Caco-2 (cell line): Measurements from ENCODE around the gene LSP1. TPM values are rescaled to one million over a fixed set of nuclear protein-coding genes. Genes with fewer than 3 reads are reported as not detected.

Experiments
- BruUV-seq: library from RNA; stranded (reverse); fragments of 400-500 nt; replicated peaks from 2 replicates; lab custom pipeline; 2021; lab: Mats Ljungman, UMichigan
- CTCF ChIA-PET: fragments of 300-600 bp; sonication (Branson Sonifier 250); formaldehyde crosslinking; loops from one replicate; lab custom pipeline; 2022; ENCODE audit warnings: antibody characterized with exemption; lab: Charles Lee
- POLR2A ChIA-PET: fragments of 300-600 bp; sonication (Branson Sonifier 250); formaldehyde crosslinking; loops from one replicate; lab custom pipeline; 2022; ENCODE audit warnings: antibody characterized with exemption; lab: Charles Lee
- DNase-seq, 2 experiments: peaks; one replicate each; pipeline versions ENCODE4 v3.0.0 to v3.0.0-alpha.2; 2020 to 2022
- H3K27me3 ChIP-seq: replicated peaks from 2 replicates; pipeline ENCODE4 v1.6.0; 2011; ENCODE audit warnings: low read length; ENCODE audit not compliant: control insufficient read depth, insufficient read depth
- H3K36me3 ChIP-seq: 2 replicates; pipeline ENCODE4 v1.5.1; 2011; ENCODE audit warnings: low read length; ENCODE audit not compliant: control insufficient read depth, insufficient read depth
- H3K4me1 ChIP-seq: fragments of 250-450 bp; sonication (Bioruptor Pico); 2 replicates; pipeline ENCODE4 v1.5.1; 2020; ENCODE audit warnings: mild to moderate bottlenecking
- H3K4me3 ChIP-seq: 2 replicates; pipeline ENCODE4 v1.5.1; 2011; ENCODE audit warnings: low read depth, mild to moderate bottlenecking, control low read depth, low read length
- H3K9me3 ChIP-seq: fragments of 250-450 bp; sonication (Bioruptor Pico); 2 replicates; pipeline ENCODE4 v1.5.1; 2020; ENCODE audit warnings: mild to moderate bottlenecking, moderate library complexity
- H3K27ac Mint-ChIP-seq: one replicate; pipeline ENCODE4 v1.8.0; 2022; ENCODE audit warnings: mixed read lengths; ENCODE audit not compliant: unreplicated experiment
- H3K27me3 Mint-ChIP-seq: one replicate; pipeline ENCODE4 v1.8.0; 2022; ENCODE audit warnings: mixed read lengths; ENCODE audit not compliant: insufficient read depth, unreplicated experiment
- H3K36me3 Mint-ChIP-seq: one replicate; pipeline ENCODE4 v1.8.0; 2022; ENCODE audit warnings: mild to moderate bottlenecking, mixed read lengths; ENCODE audit not compliant: insufficient read depth, unreplicated experiment
- H3K4me1 Mint-ChIP-seq: one replicate; pipeline ENCODE4 v1.8.0; 2022; ENCODE audit warnings: low read depth, mixed read lengths; ENCODE audit not compliant: unreplicated experiment
- H3K4me3 Mint-ChIP-seq: one replicate; pipeline ENCODE4 v1.8.0; 2022; ENCODE audit warnings: mild to moderate bottlenecking, moderate library complexity, mixed read lengths; ENCODE audit not compliant: unreplicated experiment
- H3K9me3 Mint-ChIP-seq: one replicate; pipeline ENCODE4 v1.8.0; 2022; ENCODE audit warnings: mixed read lengths; ENCODE audit not compliant: unreplicated experiment
- CTCF ChIP-seq, 2 experiments: fragments of 200-600 bp in 1 of 2; IDR thresholded peaks; 1 replicate in 1 of 2; 2 replicates in 1 of 2; pipeline versions ENCODE4 v1.5.1 to v1.8.0; 2011 to 2022; ENCODE audit warnings: antibody characterized with exemption in 1 of 2, control low read depth in 1 of 2, inconsistent platforms in 1 of 2, low read depth in 1 of 2, low read length in 1 of 2, mild to moderate bottlenecking in 1 of 2, moderate library complexity in 1 of 2; ENCODE audit not compliant: insufficient read depth in 1 of 2, severe bottlenecking in 1 of 2, unreplicated experiment in 1 of 2
- intact Hi-C: fragments of 100-400 bp; cut with micrococcal nuclease; formaldehyde crosslinking; loops from one replicate; pipeline ENCODE4 v1.10.0; 2022; ENCODE audit not compliant: unreplicated experiment
- total RNA-seq: library from RNA; stranded (reverse); gene quantifications from 2 replicates; pipeline ENCODE4 v1.2.3, GENCODE V29; 2022

The LSP1 gene
- total RNA-seq, 1 experiment from 2014 or later = not detected

GRCh38 chr11:1848640-1849430, 4.0 kb upstream of the LSP1 start:
- TF ChIP-seq CTCF (IDR thresholded peaks at IDR 0.05; ENCODE audit: insufficient read depth in 1 of 2, low read depth in 1 of 2, low read length in 1 of 2, severe bottlenecking in 1 of 2, unreplicated experiment in 1 of 2) = no peak
- Mint-ChIP-seq H3K9me3 (no peaks in the 10 kb centered on the region), H3K27me3 (no peaks in the 10 kb centered on the region), H3K27ac (no peak overlapping the region), H3K4me3 (no peak overlapping the region), H3K4me1 (peaks cover 11% of the 10 kb centered on the region), H3K36me3 (no peaks in the 10 kb centered on the region)
- ChIA-PET POLR2A (interaction anchor here (0.6 kb wide), 1 partner anchor 14 kb away, joined by 4 read pairs; the partner anchor contains the start of gene SYT8), CTCF (interaction anchor here (0.6 to 1.9 kb wide), 6 partner anchors 10 to 302 kb away, joined by 3 to 6 read pairs (median 4); partner anchors contain the start of gene TNNI2)
- Histone ChIP-seq H3K36me3 (no peaks in the 10 kb centered on the region), H3K9me3 (no peaks in the 10 kb centered on the region), H3K4me3 (no peak overlapping the region), H3K4me1 (peaks cover 8% of the 10 kb centered on the region), H3K27me3 (no peaks in the 10 kb centered on the region)
- intact Hi-C loops = no loop called here
- no TSS peak for BruUV-seq
- DNase-seq = no peak

DNA sequence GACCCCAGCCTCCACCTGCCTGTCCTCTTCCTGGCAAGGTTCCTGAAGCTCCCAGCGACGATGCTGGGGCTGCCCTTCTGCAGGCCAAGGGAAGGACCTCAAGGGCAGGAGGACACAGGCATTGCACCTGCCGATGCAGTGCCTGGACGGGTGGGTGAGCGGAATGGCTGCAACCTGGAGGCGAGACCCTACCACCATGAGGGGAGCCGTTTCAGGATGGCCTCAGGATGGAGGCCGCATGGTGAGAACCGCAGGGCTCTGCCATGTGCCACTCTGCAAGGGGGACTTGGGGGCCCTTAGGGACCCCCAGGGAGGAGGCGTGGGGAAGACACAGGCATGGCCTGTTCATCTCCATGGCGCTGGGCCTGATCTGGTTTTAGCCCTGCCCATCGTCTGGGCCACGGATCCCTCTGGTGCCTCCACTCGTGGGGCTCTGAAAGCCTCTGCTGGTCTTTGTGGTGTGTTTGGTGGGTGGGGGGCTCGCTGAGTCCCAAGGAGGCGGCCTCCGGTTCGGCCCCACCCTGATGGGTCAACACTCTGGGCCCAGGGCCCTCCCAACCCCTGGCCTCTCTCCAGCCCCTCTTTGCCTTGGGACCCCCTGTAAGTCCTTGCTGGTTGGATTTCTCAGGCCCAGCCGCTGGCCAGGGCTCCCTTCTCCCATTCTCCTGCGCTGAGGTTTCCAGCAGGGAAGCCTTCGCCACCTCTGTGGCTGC, 1.3 kb upstream of the LSP1 start:
- POLR2A ChIA-PET = no interaction called here
- H3K4me3 Mint-ChIP-seq = no peak overlapping the region
- no peak for TF ChIP-seq CTCF (IDR thresholded peaks at IDR 0.05; ENCODE audit: insufficient read depth in 1 of 2, low read depth in 1 of 2, low read length in 1 of 2, severe bottlenecking in 1 of 2, unreplicated experiment in 1 of 2)
- CTCF ChIA-PET = interaction anchor here (0.5 kb wide), 1 partner anchor 44 kb away, joined by 3 read pairs; no protein-coding TSS in a partner anchor
- H3K4me1 Mint-ChIP-seq = no peaks in the 10 kb centered on the region
- H3K27me3 ChIP-seq = no peaks in the 10 kb centered on the region
- BruUV-seq = no TSS peak
- no peak overlapping the region for H3K27ac Mint-ChIP-seq
- H3K4me3 ChIP-seq = no peak overlapping the region
- no peaks in the 10 kb centered on the region for H3K36me3 ChIP-seq
- H3K4me1 ChIP-seq = no peaks in the 10 kb centered on the region
- no peak for DNase-seq
- no peaks in the 10 kb centered on the region for H3K36me3 Mint-ChIP-seq
- intact Hi-C loops = no loop called here
- H3K9me3 ChIP-seq = no peaks in the 10 kb centered on the region
- H3K27me3 Mint-ChIP-seq = no peaks in the 10 kb centered on the region
- H3K9me3 Mint-ChIP-seq = no peaks in the 10 kb centered on the region

GRCh38 chr11:1852271-1852876, 510 bp upstream of the LSP1 start:
- POLR2A ChIA-PET = no interaction called here

More at GRCh38 chr11:1852271-1852876, 510 bp upstream of the LSP1 start:
- Histone ChIP-seq H3K4me1 (no peaks in the 10 kb centered on the region), H3K4me3 (no peak overlapping the region), H3K9me3 (no peaks in the 10 kb centered on the region), H3K27me3 (no peaks in the 10 kb centered on the region), H3K36me3 (no peaks in the 10 kb centered on the region)
- Mint-ChIP-seq H3K27ac (no peak overlapping the region), H3K9me3 (no peaks in the 10 kb centered on the region), H3K4me3 (no peak overlapping the region), H3K4me1 (no peaks in the 10 kb centered on the region), H3K27me3 (no peaks in the 10 kb centered on the region), H3K36me3 (no peaks in the 10 kb centered on the region)
- no peak for DNase-seq
- CTCF ChIA-PET = no interaction called here
- no TSS peak for BruUV-seq
- no peak for TF ChIP-seq CTCF (IDR thresholded peaks at IDR 0.05; ENCODE audit: insufficient read depth in 1 of 2, low read depth in 1 of 2, low read length in 1 of 2, severe bottlenecking in 1 of 2, unreplicated experiment in 1 of 2)
- intact Hi-C loops = no loop called here
